ENCODE measurements around the gene SHC1.
"Not testable (repeated sequence)": the region's sequence is repeated elsewhere in the genome, so short reads cannot be mapped to it uniquely, and the experiment has no call there.

The SHC1 gene

DNA sequence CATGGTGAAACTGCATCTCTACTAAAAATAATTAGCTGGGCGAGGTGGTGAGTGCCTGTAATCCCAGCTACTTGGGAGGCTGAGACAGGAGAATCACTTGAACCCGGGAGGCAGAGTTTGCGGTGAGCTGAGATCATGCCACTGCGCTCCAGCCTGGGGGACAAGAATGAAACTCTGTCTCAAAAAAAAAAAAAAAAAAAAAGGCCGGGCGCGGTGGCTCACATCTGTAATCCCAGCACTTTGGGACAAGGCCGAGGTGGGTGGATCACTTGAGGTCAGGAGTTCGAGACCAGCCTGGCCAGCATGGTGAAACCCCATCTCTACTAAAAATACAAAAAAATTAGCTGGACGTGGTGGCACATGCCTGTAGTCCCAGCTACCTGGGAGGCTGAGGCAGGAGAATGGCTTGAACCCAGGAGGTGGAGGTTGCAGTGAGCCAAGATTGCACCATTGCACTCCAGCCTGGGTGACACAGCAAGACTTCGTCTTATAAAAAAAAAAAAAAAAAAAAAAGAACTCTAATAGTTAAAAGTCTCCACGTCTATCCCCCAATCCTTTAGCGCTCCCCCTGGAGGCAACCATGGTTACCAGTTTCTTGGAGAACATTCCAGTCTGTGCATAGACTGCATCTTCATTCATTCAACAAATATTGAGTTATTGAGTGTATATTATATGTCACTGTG is 24.9 kb upstream of the SHC1 start:
- peak; percentile 88 for DNase-seq (ENCODE audit: low read depth)

DNA sequence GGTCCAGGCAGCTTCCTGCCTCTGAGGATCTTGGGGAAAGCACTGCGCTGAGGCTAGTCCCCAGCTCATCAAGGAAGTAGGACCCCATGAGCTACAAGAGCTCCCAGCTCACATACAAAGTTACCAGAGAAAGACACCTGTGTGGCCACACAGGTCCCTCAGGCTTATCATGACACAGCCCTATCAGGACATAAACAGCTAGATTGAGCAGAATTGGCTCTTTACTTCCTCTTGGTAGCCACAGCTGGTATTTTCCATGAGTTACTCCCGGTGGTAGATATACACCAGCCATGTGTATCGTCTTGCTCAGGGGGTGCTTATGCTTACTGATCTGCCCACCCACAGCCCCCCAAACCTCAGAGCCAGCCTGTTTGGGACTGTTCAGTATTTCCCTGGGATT is 24.0 kb upstream of the SHC1 start:
- no peak for DNase-seq (ENCODE audit: low read depth)

DNA sequence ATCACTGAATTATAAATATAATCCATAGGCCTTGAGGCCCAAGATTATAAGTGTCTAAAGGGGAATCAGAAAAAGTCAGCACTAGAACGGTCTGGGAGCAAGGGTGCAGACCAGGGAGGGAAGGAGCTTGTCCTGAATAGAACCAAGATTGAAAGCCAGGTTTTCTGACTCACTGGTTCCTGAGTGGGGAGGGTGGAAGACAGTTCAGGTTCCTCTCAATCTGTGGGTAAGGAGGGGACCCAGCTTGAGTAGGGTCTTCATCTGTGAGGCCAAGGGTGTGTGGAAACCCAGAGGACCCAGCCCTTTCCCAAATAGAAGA is 23.7 kb upstream of the SHC1 start:
- no peak for DNase-seq (ENCODE audit: low read depth)

DNA sequence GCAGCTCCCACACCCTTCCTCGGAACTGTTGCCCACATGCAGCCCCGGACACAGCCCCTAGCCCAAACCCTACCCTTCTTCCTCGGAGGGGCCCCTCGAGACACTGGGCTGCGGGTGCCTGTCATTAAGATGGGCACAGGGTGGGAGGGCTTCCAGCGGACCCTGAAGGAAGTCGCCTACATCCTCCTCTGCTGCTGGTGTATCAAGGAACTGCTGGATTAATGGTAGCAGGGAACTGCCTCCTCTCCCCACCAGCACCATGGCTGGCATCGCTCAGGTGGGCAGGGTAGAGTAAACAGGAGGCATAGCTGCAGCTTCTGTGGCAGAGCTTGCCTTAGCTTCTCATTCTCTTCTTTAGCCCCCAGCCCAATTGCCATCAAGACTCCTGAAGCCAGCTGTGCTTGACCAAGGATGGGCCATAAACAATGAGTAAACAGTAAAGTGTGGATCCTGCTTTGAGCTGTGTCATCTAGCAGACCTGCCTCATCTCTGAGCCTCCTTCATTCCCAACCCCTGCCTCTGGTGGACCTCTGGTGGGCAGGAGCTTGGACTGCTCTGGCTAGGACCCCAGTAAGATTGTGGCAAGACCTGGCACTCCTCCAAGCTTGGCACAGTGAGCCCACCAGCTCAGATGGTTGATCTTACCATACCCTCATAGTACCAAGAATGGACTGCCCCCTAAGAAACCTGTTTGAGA is 23.2 kb upstream of the SHC1 start, which contains the start of gene LENEP:
LENEP (plus strand) TSS at position 15 of the 697 bp plus-strand sequence; CDS start at position 37, 22 bp downstream.
- no peak for DNase-seq (ENCODE audit: low read depth)

DNA sequence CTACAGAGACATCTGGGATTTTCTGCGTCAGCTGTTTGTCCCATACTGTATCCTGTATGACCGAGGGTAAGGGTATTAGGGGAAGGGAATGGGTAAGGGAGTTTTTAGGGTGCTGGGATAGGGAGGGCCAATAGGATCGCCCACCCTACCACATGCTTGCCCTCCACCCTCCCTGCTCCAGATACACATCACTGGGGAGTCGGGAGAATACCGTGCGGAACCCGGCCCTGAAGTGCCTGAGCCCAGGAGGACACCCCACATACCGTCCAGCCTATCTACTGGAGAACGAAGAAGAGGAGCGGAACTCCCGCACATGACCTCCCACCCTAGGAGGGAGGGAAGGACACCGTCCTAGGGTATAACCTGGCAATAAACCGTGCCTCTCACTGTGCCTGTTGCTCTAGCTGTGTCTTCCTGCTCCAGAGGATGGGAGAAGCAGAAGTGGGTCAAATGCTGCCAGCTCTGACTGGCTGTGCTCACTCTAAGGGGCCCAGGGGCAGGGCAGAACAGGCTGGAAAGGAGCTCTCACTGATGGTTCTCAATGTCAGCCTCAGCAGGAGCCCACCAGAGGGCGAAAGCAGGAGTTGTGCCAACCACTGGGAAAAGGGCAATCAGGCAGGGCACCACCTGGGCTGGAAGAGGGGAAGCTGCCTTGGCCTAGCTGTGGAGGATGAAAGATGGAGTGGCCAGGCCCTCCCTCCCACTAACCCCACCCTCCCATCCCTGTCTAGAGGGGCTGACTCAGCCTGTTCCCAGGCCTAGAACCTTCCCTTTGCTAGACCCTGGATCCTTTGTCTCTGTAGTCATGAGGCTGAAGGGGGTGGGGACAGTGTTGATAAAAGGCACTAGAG is 22.4 kb upstream of the SHC1 start:
- peak; percentile 61 for DNase-seq (ENCODE audit: low read depth)

DNA sequence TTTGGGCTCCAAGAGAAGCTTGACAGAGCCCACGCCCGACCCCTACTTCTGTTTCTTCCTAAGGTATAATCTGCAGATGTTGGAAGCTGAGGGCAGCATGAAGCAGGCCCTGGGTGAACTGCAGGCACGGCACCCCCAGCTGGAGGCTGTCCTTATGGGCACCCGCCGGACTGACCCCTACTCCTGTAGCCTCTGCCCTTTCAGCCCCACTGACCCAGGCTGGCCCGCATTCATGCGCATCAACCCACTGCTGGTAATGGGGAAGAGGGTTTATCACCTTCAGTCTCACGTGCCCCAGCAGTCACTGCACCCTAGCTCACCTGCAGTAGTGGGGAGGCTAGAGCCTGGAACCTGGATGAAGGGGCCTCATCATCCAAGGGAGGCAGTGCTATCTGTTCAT is 19.7 kb upstream of the SHC1 start:
- no peak for DNase-seq (ENCODE audit: low read depth)

DNA sequence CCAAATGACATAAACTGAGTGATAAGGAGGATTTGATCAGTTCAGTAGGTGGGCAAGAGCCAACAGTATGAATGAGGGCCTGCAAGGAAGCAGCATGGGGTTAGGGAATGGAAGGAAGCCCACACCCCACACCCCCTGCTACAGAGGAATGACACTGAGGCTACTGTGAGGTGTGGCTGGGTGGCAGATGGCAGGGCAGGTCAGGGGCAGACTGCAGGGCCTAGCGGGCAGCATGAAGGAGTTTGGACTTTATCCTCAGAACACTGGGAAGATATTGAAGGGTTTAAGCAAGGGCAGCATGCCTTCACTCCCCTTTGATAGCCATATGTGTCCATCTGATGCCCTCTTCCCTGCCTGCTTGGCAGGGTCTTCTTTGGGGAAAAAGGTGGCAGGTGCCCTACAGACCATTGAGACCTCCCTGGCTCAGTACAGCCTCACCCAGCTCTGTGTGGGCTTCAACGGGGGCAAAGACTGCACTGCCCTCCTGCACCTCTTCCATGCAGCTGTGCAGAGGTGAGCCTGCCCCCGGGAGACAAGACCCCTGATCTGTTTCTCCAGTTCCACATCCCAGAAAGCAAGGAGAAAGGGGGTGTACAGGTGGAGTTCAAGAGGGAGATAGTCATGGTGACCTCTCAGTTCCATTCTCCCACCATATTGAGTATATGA is 18.8 kb upstream of the SHC1 start:
- DNase-seq (ENCODE audit: low read depth): no peak

DNA sequence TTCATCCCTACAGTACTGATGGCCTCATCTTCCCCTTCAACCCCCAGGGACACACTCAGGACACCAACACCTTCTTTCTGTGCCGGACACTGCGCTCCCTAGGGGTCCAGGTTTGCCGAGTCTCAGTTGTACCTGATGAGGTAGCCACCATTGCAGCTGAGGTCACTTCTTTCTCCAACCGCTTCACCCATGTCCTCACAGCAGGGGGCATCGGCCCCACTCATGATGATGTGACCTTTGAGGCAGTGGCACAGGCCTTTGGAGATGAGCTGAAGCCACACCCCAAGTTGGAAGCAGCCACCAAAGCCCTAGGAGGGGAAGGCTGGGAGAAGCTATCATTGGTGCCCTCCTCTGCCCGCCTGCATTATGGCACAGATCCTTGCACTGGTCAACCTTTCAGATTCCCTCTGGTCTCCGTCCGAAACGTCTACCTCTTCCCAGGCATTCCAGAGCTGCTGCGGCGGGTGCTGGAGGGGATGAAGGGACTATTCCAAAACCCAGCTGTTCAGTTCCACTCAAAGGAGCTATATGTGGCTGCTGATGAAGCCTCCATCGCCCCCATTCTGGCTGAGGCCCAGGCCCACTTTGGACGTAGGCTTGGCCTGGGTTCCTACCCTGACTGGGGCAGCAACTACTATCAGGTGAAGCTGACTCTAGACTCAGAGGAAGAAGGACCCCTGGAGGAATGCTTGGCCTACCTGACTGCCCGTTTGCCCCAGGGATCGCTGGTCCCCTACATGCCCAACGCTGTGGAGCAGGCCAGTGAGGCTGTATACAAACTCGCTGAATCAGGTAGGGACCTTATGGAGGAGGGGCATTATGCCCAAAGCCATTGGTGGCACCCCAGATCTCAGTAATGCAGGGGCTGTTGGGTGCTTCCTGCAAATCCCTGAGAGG is 17.8 kb upstream of the SHC1 start:
- DNase-seq (ENCODE audit: low read depth): no peak

DNA sequence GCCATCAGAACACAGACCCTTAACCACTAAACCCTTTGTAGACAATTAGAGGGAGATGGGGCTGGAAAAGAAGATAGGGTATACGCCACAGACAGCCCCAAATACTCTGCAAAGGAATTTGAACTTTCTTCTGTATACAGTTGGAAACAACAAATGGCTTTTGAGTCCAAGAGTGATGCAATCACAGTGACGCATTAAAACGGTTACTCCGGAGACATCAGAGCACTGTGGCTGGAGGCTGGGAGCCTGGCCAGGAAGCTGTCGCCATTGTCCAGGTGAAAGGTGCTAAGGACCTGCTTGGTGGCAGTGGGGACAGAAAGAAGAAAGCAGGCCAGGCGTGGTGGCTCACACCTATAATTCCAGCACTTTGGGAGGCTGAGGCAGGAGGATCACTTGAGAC is 16.8 kb upstream of the SHC1 start:
- DNase-seq (ENCODE audit: low read depth): no peak

DNA sequence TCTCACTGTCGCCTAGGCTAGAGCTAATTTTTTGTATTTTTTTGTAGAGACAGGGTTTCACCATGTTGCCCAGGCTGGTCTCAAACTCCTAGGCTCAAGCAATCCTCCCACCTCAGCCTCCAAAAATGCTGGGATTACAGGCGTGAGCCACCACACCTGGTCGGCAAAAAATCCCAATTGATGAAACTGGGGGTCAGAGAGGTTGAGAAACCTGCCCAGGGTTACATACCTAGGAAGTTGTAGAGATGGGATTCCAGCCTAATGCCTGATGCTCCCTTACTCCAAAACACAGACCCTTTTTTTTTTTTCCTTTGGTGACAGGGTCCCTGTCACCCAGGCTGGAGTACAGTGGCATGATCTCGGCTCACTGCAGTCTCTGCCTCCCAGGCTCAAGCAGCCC is 16.2 kb upstream of the SHC1 start:
- DNase-seq (ENCODE audit: low read depth): not testable (repeated sequence)

DNA sequence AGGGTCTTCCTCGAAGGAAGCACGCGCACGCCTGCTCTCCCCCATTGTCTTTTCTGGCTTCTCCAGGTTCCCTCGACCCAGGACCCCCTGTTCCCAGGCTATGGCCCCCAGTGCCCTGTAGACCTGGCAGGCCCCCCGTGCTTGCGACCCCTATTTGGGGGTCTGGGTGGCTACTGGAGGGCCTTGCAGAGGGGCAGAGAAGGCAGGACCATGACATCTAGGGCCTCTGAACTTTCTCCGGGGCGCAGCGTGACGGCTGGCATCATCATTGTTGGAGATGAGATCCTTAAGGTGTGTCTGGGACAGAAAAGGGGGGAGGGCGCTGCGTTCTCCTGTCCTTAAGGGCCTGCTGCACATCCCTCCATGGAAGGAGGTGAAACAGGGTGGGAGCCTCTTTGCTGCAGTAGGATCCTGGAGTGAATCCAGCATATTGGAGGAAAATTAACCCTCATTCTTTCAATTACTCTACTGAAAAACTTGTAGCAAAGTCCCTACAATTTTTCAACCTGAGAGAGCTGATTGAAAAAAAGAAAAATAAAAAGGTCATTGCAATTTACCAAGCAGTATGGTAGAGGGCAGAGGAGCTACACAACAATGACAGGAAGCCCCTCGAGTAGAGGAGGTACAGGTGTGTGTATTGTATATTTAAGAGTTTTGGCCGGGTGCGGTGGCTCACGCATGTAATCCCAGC is 13.4 kb upstream of the SHC1 start:
- no peak for DNase-seq (ENCODE audit: low read depth)

DNA sequence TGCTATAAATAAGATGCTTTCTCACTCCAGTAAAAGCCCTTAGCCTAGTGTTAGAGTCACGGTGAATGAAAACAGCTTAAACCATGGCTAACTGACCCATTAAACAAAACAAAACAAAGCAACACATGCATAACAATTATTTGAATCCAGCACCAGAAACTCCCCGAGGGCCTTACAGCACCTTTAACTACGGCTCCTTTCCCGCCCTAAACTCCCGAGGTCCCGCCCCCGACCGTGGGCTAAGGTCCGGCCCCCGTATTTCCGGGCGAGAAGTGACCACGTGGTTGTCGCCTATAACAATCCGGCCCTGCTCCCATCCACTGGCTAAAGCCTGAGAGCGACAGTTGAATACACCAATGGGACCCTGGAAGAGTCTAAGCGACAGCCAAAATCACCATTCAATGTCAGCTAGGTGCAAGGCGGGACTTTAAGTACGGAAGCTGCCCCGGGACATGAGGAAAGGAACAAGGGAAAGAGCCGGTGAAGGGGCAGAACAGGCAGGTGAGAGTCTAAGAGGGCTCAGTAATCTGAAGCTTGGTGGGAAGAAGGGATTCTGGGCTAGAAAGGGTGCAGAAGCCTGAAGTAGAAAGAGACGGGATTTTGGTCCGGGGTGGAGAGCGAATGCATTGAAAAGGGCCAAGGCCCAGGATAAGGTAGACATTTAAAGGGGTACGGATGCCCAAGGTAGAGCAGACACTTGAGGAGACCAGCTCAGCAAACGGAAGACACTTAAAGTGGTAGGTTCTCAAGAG is 12.5 kb upstream of the SHC1 start, which contains the start of gene FLAD1:
FLAD1 (plus strand) TSS at position 448 of the 752 bp plus-strand sequence. CDS start 351 bp downstream, outside the sequence.
- DNase-seq (ENCODE audit: low read depth): peak; percentile 100

DNA sequence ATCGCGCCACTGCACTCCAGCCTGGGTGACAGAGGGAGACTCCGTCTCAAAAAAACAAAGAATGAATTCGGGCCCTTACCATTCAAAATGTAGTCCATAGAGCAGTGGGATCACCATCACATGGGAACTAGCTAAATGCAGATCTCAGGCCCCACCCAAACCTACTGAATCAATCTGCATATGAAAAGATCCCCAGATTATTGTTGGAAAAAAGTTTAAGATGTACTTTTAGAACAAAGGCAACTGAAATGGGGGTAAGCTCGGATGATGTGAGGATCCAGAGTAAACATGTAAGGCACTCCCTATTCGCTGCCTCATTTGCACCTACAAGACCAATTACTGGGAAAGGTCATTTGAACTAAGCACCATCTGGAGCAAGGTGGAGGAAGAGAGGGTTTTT is 11.8 kb upstream of the SHC1 start:
- DNase-seq (ENCODE audit: low read depth): no peak

DNA sequence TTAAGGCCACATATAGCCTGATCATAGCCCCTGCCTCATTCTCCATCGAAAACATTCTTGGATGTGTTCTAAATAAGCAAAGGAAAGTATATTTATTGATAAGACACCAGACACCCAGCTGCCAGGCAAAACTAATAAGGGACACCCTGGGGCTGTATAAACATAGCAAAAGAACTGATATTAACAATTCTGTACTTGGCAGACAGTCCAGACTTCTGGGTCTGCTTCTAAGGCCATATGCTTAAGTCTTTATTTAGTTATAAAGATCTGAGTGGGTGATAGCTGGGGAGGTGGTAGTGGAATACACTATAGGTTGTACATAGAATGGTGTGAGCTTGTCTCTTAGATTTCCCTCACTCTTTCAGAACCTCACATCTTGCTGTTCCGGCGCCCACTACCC is 7.8 kb upstream of the SHC1 start:
- DNase-seq (ENCODE audit: low read depth): no peak

DNA sequence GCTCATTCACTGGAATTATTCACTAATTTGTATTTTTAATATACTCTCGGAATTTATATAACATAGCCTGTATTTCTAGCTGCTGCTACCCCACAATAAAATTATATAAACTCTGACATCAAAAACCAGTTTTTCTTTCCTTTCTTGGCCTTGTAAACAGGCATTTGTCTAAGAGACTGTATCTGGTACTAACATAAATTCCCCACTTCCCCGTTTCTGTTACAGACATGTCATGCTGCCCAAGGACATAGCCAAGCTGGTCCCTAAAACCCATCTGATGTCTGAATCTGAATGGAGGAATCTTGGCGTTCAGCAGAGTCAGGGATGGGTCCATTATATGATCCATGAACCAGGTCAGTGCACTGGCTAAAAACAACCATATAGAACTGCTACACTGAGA is 7.2 kb upstream of the SHC1 start:
- not testable (repeated sequence) for DNase-seq (ENCODE audit: low read depth)

DNA sequence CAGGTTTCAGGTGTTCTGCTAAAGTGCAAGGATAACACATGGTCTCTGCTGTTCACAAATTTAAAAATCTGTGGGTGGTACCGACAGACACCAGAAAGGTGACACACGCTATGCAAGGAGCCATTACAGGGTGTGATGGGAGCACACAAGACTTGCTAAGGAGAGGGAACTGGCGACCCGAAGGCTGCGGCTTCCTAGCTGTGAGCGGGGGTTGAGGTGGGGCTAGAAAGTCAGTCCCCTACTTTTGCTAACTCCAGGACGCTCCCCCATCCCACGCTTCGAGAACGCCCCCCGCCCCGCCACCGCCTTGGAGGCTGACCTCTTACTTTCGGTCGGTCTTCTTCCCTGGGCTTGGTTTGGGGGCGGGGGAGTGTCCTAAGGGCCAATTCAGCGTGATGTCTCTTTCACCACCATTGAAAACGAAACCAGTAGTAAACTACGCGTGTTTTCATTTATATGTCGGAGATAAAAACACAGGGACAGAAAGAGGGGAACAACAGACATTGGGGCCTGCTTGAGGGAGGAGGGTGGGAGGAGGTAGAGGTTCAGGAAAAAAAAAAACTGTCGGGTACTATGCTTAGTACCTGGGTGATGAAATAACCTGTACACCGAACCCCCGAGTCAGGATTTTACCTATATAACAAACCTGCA is 5.0 kb upstream of the SHC1 start:
- DNase-seq (ENCODE audit: low read depth): peak; percentile 66

DNA sequence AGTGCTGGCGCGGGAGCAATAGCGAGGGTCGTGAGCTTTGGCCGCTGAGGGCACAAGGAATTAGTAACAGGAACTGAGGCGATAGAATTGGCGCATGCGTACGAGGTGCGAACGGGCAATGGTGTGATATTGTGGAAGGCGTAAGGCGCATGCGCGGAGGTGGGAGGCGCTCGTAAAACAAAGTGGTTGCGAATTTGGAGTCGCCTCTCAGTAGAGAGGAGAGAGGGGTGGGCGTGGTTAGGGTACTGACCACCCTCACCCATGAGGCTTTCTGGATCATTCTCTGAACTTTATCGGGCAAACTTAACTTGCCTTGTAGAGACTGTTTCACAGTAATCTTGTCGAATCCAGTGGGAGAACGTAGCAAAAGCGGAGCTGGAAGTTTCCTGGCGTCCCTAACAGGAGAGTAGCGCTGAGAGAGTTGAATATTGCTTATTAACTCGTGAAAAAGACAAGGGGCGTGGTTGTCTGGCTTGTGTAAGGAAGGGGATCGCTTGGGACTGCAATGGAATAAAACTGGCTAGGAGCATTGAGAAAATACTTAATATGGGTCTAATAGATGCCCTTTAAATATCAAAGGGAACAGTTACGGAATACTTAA is 4.4 kb upstream of the SHC1 start:
- DNase-seq (ENCODE audit: low read depth): peak; percentile 96

DNA sequence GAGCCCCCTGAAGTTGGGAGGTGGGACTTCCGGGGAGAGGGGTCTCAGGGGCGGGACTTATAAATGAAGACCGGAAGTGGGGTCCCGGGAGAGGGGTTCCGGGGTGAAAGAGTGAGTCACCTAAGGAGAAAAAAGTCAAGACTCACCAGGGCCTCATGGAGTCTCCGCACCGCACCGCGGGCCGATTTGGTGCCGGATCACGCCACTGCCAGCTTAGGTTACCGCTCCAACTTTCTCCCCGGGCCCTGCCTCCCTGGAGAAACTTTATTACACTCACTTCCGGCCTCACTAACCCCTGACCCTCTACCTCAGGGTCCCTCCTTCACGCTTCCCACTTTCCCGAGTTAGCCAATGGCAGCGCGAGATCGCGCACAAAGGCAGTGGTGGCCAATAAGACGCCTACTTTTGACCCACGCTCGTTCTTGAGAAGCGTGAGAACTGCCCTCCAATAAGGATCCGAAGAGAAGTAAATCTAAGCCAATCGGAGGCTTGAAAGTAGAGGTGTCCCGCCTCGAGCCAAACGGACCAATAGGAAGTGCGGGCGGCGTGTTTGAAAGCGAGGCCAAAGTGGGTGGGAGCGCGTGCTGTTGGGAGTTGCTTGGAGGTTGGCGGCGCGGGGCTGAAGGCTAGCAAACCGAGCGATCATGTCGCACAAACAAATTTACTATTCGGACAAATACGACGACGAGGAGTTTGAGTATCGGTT is 3.7 kb upstream of the SHC1 start, which contains the start of gene CKS1B:
CKS1B (plus strand) TSS at position 580 of the 706 bp plus-strand sequence; CDS start at position 645, 65 bp downstream.
- DNase-seq (ENCODE audit: low read depth): peak; percentile 100

Measured in ELR (cell line).